T-helper 22 cell (primary cell): ENCODE data around the gene SLC45A3.
A peak's percentile ranks its signal among the peaks of the same experiment; 100 is the strongest.
"Not testable (repeated sequence)": the region's sequence is repeated elsewhere in the genome, so short reads cannot be mapped to it uniquely, and the experiment has no call there.

Experiments used
- DNase-seq: peaks from one replicate; pipeline ENCODE4 v3.0.0-alpha.2; 2020; ENCODE audit warnings: low read depth

Gene SLC45A3

DNA sequence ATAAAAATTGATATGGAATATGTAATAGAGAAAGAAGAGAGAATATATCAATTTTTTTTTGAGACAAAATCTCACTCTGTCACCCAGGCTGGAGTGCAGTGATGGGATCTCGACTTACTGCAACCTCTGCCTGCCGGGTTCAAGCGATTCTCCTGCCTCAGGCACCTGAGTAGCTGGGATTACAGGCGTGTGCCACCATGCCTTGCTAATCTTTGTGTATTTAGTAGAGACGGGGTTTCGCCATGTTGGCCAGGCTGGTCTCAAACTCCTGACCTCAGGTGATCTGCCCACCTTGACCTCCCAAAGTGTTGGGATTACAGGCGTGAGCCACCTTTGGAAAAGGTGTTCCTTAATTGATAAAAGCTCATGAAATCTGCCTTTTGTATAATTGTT, 44.2 kb downstream of the SLC45A3 start:
- not testable (repeated sequence) for DNase-seq

DNA sequence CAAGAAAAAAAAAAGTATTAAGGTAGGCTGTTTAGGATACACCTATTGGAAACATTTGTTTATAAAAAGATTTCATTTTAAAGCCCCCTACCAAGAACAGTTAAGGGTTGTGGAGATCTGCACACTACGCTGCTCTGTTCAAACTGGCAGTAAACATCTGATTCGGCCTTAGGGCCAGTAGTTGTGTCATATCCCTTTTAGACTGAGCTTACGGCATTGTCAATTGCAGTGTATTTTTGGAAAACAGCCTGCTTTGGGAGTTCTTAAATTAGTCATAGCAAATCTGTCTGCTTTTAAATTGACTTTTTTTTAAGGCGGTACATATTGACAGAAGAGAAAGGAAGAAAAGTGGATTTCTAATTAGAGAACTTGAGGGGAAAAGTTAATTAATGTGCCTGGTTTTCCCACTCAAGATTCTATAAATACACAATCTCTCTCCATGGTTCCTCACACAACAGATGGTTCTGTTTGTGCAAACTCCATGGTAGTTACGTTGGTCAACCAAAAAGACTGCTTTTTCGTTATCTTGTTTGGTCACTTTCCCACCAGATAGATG, 46.8 kb downstream of the SLC45A3 start:
- DNase-seq: no peak

DNA sequence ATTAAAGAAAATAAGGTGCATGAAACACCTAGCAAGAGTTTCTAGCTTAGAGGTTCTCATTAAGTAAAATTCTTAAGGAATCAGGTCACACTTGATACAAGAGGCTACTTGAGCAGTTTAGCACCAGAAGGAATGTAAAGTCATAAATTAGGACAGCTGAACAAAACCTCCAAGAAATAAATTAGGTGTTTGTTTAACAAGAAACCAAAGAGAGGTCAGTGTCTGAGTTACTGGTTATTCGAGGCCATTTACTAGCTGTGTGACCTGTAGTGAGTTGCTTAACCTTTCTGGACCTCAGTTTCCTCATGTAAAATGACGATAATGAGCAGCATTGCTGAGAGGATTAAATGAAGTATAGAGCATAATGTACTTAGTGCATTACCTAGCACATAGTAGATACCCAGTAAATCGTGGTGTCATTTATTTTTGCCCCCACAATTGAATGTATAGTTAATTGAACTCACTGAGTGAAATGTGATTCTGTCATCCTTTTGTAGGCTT, 47.6 kb downstream of the SLC45A3 start:
- no peak for DNase-seq

GRCh38 chr1:205631768-205632668, 48.3 kb downstream of the SLC45A3 start, which contains the start of gene ELK4:
ELK4 (minus strand) TSS chr1:205632011; CDS start chr1:205623882, 8,129 bp downstream.
- DNase-seq: peak; percentile 99

- DNase-seq: peak; percentile 76
Observed at GRCh38 chr1:205631010-205631767, 49.1 kb downstream of the SLC45A3 start.

- no peak for DNase-seq
Observed at GRCh38 chr1:205630651-205631009, 49.7 kb downstream of the SLC45A3 start.

- no peak for DNase-seq
Observed at GRCh38 chr1:205630241-205630640, 50.1 kb downstream of the SLC45A3 start.

- DNase-seq: no peak
Observed at GRCh38 chr1:205629751-205630150, 50.6 kb downstream of the SLC45A3 start.

- no peak for DNase-seq
Observed at GRCh38 chr1:205627956-205628355, 52.4 kb downstream of the SLC45A3 start.

DNA sequence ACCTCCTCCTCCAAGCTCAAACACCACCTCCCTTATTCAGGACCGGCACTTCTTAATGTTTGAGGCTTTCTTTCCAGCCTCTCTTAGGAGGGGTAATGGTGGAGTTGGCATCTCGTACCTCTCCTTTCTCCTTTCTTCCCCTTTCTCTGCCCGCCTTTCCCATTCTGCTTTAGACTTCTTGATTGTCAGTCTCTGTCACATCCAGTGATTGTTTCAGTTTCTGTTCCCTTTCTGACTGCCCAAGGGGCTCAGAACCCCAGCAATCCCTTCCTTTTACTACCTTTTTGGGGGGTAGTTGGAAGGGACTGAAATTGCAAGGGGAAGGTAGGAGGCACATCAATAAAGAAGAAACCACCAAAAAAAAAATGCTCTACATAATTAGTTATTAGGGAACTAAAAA, 54.1 kb downstream of the SLC45A3 start:
- no peak for DNase-seq

- DNase-seq: no peak
Observed at GRCh38 chr1:205623646-205624045, 56.7 kb downstream of the SLC45A3 start.

DNA sequence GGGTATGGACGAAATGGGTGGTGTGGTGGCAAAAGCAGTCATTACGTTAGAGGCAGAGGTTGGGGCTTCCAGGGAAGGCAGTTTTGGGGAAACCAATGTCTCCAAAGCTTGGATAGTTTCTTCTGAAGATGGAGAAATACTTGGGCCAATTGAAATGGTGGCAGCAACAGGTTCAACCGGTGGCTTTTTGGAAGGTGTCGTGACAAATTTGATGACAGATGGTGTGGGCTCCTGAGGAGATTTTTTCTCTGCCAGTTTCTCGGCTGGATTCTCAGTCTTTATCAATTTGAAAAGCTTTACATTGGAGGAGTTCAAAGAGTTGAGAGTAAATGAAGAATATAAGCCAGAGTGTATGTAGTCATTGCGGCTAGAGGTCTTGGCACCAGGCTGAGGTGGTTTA, 60.0 kb downstream of the SLC45A3 start:
- no peak for DNase-seq

- no peak for DNase-seq
Observed at GRCh38 chr1:205619376-205619775, 60.9 kb downstream of the SLC45A3 start.

DNA sequence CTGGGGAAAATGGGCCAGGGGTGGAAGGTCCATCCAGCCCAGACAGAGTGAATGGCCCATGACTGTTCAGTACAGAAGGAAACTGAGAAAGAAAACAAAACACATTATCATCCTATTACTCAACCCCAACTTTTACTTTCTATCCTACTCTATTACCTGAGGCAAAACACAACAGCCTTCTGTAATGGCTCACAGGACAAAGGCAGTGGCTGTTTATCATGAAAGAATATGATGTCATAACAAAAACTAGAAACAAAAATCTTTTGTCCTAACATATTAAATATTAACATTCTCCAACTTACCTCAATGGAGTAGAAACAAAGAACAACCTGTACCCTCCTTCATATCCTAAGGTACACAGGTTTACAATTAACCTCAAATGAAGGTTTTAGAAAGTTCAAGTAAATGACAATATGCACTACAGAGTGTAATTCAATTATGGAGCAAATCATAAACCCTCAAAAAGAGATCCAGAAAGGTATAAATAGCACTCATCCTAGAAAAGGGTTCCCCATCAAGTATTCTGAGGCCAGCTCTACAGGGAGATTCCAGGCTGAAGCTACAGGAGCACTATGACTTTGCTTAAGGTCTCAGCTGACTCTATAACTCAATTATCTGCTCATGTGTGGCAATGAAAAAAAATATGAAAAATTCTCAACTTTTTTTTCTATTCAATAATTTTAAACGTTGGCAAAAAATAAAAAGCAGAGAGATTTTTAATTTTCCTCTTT, 63.6 kb downstream of the SLC45A3 start:
- no peak for DNase-seq

DNA sequence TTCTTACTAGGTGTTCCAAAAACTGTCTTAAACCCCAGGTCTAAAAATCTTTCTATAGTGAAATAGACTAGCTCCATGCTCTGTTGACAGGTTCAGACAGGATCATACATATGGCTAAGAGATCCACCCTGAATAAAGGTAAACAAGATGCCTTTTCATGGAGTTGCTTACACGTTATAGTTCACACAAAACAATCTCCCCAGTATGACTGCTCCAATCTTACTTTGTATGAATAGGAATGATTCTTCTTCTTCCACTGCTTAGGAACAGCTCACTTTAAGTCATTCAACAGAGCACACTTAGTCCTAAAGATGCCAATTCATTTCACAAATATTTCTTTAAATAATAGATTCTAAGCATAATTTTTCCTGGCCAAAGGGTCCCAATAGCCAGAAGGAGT, 64.5 kb downstream of the SLC45A3 start:
- DNase-seq: no peak

GRCh38 chr1:205613854-205614412, 66.4 kb downstream of the SLC45A3 start:
- no peak for DNase-seq

- DNase-seq: no peak
Observed at GRCh38 chr1:205612556-205612955, 67.8 kb downstream of the SLC45A3 start.

- DNase-seq: no peak
Observed at GRCh38 chr1:205612104-205612503, 68.2 kb downstream of the SLC45A3 start.

DNA sequence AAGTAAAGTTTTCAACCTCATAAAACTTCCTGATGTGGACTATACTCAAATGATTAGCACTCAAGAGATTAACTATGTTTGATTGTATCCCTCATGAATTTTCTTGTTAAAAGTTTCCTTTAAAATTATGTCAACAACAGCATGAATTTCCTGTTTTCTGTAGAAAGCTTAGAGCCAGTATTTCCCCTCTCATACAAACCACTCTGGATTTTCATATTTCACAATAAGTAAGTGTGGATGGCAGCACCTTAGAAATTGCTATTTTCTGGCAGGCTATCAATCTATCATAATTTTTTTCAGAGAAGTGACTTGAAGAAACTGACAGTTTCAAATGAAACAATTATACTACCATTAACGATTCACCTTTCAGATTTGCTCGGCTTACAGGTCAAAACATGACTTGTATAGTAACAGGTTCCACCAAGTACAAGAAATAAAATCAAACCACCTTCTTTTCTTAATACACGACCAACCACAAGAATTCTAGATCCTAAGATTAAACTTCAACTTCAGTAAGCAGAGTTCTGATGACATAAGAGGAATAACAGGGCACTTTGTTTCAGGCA, 69.3 kb downstream of the SLC45A3 start:
- no peak for DNase-seq

DNA sequence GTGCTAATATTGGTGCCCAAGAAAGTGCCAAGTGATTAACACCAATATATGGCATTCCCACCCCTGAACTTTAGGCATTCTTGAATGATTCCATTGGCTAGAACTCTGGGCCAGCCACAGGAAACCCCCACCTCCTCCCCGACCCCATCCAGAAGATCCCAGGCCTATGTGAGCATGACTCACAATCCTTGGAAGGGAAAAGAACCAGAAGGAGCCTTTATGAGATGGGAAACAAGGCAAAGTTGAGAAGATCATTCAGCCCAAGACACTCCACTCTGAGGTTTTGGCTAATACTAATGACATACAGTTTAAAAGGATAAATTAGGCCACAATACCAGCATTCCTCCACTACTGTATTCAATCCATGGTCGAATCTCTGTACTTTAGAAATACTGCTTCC, 70.3 kb downstream of the SLC45A3 start:
- DNase-seq: no peak
